ENCODE data around the gene C5AR2.
"Not testable (repeated sequence)": the region's sequence is repeated elsewhere in the genome, so short reads cannot be mapped to it uniquely, and the experiment has no call there.

Gene C5AR2

GRCh38 chr19:47363758-47364531 is 32.0 kb downstream of the C5AR2 start:
- no peak for DNase-seq (ENCODE audit: low read depth)

DNA sequence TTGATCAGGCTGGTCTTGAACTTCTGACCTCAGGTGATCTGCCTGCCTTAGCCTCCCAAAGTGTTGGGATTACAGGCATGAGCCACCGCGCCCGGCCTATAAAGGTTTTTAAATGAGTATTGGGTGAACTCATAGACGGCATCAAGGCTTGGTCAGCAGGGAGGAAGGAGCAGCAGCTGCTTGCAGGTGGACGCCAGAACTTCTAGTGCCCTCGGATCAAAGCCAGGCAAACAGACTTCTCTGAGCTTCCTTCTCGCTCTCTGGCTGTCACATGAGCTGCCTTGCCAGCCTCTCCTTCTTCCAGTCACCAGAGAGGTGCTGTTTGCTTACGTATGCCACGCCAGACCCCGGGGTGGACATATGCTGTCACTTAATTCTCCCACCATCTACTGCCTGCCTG is 33.5 kb downstream of the C5AR2 start:
- DNase-seq (ENCODE audit: low read depth), result not testable (repeated sequence)

DNA sequence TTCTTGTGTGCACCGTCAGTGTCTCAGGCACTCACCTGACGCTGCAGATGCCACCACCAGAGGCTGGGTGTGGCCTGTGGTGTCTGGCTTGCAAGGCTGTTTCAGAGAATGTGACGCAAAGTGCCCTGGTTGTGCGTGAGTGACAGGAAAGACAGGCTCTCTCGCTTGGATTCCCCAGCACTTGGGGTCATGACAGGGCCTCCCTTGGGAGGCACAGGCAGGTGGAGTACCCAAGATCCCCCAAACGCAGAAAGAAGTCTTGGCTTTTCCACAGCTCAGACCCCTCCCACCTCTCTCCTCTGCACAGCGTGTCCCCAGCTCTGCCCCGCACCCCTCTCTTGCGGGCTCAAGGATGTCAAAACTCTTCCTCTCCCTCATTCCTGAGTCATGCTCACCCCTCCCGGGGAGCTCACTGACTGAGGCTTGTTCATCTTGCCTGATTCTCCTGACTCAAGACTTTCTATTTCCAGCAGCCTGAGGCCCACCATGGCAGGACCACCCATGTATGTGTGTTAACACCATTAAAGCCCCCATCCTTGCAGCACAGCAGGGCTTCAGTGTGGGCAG is 38.2 kb downstream of the C5AR2 start:
- no peak for DNase-seq (ENCODE audit: low read depth)

- no peak for DNase-seq (ENCODE audit: low read depth)
Observed at GRCh38 chr19:47371261-47371660, 39.3 kb downstream of the C5AR2 start.

DNA sequence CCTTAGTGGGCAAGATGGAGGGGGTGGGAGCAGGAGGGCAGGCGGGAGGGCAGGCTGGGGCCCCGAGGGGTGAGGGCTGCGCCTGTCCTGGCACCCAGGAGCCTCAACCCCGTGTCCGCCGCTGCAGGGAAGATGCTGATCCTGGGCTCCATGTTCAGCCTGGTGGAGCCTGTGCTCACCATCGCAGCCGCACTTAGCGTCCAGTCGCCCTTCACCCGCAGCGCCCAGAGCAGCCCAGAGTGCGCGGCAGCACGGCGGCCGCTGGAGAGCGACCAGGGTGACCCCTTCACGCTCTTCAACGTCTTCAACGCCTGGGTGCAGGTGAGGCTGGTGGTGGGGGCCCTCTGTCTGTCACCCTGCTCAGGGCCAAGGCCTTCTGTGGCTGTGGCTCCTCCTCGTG is 40.6 kb downstream of the C5AR2 start:
- no peak for DNase-seq (ENCODE audit: low read depth)

DNA sequence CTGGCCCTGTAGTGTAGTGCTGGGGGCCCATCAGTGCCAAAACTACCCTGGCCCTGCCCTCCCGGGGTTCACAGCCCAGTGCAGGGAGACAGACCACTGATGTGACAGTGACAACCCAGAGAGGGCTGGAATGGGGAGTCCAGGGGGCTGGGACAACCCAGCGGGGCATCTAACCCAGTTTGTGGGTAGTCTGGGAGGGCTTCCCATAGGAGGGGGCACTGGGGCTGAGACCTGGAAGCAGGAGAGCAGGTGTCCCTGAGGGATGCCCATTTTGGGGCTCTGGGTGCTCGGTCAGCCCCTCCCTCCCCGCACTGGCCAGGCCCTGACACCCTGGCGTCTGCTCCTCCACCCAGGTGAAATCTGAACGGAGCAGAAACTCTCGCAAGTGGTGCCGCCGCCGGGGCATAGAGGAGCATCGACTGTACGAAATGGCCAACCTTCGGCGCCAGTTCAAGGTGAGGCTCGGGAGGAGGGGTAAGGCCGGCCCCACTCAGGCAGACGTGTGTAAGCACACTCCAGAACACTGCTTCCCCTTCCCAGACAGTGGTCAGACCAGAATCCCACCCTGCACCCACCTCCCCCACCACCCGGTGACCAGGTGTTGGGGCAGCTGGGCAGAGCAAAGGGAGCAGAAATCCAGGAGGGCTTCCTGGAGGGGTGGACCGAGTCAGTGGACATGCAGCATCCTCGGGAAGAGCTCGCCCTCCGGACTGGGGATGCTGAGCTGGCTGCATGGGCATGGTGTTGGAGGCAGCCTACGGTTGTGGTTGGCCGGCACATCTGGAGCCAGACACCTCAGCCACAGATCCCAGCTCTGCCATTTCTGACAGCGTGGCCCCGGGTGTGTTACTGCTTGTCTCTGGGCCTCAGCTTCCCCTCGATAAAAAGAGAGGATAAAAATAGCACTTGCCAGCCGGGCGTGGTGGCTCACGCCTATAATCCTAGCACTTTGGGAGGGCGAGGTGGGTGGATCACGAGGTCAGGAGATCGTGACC is 41.6 kb downstream of the C5AR2 start:
- DNase-seq (ENCODE audit: low read depth), result no peak

GRCh38 chr19:47374876-47375693 is 43.1 kb downstream of the C5AR2 start:
- DNase-seq (ENCODE audit: low read depth), result no peak

DNA sequence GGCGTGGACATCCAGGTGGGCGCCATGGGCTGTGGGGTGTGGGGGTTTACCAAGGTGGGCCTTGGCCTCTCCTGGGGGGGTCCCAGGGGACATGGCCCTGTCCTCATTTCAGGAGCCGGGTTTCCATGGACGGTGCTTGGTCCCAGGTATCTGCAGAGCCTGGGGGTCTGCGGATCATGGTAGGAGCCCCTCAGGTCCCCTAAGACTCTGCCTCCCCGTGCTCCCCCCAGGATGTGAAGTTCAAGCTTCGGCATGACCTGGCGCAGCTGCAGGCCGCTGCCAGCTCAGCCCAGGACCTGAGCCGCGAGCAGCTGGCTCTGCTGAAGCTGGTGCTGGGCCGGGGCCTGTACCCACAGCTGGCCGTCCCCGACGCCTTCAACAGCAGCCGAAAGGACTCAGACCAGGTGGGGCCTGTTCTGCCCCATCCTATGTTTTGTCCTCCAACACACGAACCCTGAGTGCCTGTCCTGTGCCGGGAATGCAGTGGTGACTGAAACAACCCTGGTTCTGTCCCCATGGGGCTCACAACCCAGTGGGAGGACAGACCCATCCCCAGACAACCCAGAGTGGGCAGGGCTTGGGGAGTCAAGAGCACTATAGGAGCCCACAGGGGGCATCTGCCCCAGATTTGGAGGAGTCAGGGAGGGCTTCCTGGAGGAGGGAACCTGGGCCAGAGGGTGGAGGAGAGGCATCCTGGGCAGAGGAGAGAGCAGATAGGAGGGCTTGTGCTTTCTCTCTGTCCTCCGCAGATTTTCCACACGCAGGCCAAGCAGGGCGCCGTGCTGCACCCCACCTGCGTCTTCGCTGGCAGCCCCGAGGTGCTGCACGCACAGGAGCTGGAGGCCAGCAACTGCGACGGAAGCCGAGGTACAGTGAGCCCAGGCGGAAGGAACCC is 44.0 kb downstream of the C5AR2 start:
- no peak for DNase-seq (ENCODE audit: low read depth)

- no peak for DNase-seq (ENCODE audit: low read depth)
Observed at GRCh38 chr19:47376589-47377144, 44.7 kb downstream of the C5AR2 start.

DNA sequence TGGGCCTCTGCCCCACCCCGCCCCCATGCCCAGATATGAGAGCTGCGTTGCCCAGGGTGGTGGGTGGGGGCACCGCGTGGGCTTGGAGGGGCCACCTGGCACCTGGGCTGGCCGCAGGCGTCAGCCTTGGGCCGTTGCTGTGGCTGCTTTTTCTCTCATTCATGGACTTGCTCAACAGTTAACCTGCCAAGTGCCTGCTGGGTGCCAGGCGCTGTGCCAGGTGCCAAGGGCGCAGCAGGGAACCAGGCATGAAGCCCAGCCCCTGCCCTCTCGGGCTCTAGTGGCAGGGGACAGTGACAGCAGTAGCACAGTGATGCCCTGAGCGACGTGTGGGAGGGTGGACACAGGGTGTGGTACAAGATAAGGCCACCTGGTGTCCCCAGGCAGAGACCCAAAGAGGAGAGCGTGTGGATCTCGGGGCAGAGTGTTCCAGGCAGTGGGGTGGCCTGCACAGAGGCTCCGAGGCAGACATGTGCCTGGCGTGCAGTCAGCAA is 45.3 kb downstream of the C5AR2 start:
- DNase-seq (ENCODE audit: low read depth), result no peak

- no peak for DNase-seq (ENCODE audit: low read depth)
Observed at GRCh38 chr19:47377801-47378200, 45.8 kb downstream of the C5AR2 start.

- no peak for DNase-seq (ENCODE audit: low read depth)
Observed at GRCh38 chr19:47378246-47378645, 46.3 kb downstream of the C5AR2 start.

DNA sequence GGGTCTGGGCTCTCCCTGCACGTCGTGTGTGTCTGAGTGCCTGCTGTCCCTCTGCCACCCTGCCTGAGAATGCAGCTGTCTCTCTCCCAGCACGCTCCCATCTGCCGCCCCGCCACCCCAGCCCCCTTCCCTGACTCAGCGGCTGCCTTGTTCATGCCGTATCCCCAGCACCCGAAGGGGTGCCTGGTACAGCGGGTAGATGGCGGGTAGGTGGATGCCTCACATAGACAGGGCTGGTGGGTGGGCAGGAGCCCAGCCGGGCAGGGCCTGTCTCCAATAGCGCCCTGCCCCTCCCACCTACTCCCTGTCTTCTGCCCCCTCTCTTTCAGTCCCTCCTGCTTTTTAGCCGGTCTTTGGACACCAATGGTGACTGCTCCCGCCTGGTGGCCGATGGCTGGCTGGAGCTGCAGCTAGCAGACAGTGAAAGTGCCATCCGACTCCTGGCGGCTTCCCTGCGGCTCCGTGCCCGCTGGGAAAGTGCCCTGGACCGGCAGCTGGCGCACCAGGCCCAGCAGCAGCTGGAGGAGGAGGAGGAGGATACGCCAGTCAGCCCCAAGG is 47.5 kb downstream of the C5AR2 start:
- DNase-seq (ENCODE audit: low read depth), result no peak

- no peak for DNase-seq (ENCODE audit: low read depth)
Observed at GRCh38 chr19:47380559-47380958, 48.6 kb downstream of the C5AR2 start.

- DNase-seq (ENCODE audit: low read depth), result no peak
Observed at GRCh38 chr19:47381121-47381520, 49.1 kb downstream of the C5AR2 start.

DNA sequence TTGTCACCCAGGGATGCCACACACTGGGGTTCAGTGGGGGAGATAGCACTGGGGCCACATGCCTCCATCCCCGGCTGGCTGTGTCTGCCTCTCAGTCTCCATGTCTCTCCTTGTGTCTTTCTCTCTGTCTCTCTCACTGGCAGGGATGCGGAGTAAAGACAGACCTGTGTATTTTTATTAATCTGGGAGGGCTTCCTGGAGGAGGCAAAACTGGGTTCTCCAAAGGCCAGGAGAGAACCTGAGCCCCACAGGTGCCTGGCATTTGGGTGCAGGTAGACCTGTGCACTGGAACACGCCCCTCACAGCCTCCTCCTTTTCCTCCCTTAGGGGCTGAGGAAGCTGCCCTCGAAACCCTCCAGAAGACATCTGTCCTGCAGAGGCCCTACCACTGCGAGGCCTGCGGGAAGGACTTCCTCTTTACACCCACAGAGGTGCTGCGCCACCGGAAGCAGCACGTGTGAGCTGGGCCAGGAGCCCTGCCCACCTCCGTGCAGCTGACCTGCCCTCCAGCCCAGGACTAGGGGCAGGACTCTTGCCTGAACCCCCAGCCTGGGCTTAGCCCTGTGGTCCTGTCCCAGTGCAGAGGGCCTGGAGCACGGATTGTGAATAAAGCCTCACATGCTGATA is 49.8 kb downstream of the C5AR2 start:
- DNase-seq (ENCODE audit: low read depth), result no peak

- DNase-seq (ENCODE audit: low read depth), result not testable (repeated sequence)
Observed at GRCh38 chr19:47383890-47384289, 51.9 kb downstream of the C5AR2 start.

- not testable (repeated sequence) for DNase-seq (ENCODE audit: low read depth)
Observed at GRCh38 chr19:47384533-47384932, 52.6 kb downstream of the C5AR2 start.

DNA sequence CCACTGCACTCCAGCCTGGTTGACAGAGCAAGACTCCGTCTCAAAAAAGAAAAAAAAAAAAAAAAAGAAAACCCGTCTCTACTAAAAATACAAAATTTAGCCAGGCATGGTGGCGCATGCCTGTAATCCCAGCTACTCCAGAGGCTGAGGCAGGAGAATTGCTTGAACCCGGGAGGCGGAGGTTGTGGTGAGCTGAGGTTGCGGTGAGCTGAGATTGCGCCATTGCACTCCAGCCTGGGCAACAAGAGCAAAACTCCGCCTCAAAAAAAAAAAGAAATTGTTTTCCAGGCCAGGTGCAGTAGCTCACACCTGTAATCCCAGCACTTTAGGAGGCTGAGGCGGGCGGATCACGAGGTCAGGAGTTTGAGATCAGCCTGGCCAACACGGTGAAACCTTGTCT is 54.6 kb downstream of the C5AR2 start:
- not testable (repeated sequence) for DNase-seq (ENCODE audit: low read depth)
